Activated T-cell treated with anti-CD3 and anti-CD28 coated beads for 1 hour (primary cell): ENCODE data around the gene DLST.

Experiments used
- DNase-seq: peaks from one replicate; pipeline ENCODE4 v3.0.0-alpha.2; 2020; ENCODE audit warnings: low read depth

The DLST gene

DNA sequence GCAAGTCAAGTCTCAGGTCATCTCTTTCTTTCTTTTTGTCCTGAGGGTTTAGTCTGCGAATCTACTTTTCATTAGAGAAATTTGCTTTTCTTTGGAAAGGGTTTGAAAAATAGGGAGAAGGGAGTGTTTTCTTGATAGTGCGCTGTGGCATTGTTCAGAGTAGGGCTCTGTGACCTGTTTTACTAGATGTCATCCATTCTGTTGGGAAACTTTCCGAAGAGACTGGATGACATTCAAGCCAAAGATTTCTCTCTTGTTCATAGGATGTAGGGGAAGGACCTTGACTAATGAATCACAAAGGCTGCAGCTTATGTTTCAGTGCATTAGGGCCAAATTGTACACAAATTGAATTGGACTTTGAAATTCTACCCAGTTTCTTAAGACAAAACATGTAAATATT lies 14.7 kb downstream of the DLST start:
- DNase-seq: no peak

DNA sequence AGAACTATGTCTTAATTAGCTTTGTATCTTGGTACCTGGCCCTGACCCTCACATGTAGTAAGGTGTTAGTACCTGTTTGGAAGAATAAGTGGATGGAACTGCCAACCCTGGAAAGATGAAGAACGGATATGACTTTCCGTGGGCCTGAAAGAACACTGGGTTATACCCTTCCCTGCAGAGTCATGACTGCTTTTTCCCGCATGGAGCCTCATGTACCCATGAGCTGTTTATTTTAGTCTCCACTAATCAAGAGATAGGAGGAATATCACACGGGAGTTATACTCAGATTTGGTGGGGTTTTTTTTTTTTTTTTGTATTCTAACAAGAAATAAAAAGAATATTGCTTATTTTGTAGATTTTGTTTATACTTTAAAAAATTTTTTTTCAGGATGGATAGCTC lies 15.9 kb downstream of the DLST start:
- no peak for DNase-seq

DNA sequence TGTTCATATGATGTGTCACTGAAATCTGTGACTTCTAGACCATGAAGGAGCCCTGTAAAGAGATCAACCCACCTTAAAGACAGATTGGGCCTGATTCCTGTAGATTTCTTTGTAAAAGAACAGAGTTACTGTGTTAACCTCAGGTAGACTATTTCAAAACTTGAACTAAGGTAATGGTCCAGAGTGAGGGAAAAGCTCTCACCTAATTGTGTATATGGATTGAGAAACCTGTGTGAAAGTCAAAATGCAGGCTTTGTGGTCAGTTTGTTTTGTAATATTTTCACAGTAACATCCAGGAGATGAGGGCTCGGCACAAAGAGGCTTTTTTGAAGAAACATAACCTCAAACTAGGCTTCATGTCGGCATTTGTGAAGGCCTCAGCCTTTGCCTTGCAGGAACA lies 16.4 kb downstream of the DLST start:
- no peak for DNase-seq

DNA sequence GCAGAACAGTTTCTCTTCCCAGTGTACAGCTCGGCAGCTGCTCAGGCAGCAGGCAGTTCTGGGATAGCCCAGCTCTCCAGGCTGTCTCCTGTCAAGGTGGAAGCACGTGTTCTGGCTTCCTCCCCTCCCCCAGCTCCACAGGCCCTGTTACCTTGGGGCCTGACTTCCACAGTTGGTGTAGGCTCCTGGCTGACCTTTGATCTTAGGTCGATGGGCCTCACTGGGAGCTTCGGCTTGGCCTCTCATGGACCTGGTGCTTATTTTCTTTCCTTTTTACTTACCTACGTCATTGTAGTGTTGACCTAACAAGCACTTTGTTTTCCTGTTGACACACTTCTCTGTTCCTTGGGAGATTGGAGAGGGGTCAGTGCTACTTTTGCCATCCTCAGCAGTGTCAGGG lies 17.0 kb downstream of the DLST start:
- DNase-seq: no peak

DNA sequence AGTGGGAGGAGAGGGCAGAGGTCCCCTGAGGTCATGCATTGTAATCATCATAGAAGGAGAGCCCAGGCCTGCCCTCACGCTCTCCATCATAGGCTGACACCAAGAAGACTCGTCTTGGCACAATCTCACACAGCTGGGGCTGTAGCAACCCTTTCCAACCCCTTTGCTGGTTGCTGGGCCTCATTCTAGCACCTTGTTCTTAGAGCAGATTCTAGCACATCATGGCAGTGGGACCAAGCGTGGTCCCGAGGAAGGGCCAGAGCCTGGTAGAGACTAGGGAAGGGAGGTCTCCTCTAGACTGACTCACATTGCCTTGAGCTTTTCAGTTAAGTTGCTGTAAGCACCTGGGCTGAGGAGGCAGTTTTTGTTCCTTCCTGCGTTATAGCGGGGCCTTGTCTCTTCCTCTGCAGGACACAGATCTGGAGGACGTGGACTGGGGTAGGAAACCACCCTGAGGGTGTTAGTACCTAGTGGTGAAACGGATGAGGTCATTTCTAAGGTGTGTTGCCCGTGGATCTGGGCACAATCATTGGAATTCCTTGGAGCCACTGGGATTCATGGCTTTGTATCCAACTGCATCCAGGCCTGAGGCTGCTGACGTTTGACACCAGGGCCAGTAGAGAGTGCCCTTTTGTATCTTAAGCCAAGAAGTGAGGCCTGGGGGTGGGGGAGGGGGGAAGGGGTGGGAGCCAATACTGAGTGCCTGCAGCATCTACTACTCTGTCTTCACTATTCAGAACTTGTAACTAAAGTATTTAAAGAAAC lies 21.4 kb downstream of the DLST start:
- DNase-seq: no peak

DNA sequence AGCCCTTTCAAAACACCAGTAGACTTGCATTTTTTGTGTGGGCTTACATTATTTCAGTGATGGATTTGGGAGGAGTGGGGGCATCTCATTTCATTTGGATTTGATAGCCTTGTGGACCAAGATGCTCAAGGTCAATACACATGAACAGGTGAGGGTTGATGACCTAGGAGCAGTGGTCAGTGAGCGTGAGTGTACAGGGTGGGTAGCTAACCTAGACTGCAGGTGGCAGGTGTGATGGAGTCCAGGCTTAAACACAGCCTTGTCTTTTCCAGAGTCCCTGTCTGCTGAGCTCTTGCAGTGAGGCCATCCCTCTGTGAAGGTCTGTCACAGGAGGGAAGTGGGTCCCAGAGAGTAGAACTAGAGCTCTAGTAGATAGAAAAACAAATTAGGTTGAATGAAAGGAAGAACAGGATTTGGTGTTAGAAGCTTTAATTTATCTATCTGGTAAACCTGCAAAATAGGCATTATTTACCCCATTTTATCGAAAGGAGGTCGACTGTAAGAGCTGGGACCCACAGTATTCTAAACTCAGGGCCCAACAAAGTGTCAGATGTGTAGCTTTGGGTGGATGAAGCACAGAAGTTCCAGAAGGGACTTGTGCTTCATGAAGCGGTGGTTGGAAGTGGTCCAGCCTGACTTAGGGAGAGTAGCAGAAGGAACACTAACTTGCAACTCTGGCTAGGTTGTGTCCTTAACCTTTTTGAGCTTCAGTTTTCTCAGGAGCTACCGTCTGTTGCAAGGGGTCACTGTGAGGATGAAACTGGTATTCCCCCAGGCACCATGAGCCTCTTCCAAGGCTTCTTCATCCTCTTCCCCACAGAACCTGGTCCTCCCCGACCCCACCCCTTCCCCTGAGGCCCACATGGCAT lies 23.2 kb downstream of the DLST start:
- DNase-seq: no peak

DNA sequence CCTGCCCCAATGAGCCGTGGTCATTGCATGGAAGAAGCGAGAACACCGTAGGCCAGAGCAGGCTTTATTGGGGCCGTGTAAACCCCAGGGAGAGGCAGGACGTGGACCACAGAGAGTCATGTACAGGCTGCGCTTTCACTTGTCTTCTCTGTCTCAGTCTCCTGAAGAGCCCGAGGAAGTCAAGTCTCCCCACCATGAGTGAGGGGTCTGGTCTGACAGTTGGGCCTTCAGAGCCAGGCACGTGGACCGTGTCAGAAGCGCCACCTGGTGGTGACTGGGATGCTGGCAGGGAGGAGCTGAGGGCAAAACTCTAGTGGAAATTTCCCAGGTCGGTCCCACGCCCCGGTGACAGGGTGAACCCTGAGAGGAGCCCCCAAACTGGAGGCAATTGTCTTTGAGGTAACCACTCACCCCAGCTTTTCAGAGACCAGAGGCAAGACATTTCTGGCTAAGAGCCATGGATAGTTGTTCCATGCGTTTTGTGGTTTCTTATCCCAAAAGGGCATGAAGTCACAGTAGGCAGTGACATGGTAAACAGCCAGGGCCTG lies 24.0 kb downstream of the DLST start:
- DNase-seq: peak; percentile 82

DNA sequence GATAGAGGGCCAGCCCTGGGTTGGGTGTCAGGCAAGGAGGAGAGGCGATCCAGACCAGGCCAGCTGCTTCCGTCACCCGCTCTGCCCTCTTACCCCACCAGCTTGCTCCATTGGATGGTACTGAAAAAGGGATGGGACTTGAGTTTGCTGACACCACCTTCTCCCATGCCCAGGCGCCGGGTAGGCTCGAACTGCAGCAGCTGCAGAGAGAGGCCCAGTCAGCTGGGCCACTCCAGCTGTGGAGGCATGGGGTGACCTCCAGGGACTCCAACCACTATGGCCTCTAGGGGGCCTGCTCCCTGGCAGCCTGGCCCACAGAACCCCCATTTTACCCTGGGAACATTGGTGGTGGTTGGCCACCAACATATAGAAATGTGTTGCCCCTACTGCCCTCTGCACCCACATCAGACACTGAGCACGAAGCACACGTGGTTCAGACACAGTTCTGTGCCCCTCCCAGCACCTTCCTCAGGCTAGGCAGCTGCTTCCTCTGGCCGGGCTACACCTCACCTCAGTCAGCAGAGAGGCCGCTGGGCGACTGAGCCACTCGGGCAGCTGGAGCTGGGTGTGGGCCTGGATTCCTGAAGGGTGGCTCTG lies 25.3 kb downstream of the DLST start:
- no peak for DNase-seq

DNA sequence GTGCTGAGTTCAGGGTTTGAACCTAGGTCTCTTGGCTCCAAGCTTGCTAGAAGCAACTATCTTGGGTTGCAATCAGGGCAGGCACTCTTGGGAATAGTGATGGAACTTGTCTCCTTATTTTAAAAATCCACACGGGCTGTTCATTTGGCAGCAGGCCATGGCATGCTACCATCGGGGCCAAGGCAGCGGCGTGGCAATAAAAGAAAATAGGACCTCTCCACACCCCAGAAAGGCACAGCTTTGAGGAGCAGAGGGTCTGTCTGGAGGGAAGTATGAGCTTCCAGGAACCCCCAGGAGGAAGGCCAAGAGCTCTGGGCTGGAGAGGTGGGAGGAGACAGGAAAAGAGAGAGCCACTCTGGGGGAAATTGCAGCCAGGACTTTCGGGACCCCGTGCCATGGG lies 26.0 kb downstream of the DLST start:
- DNase-seq: no peak

DNA sequence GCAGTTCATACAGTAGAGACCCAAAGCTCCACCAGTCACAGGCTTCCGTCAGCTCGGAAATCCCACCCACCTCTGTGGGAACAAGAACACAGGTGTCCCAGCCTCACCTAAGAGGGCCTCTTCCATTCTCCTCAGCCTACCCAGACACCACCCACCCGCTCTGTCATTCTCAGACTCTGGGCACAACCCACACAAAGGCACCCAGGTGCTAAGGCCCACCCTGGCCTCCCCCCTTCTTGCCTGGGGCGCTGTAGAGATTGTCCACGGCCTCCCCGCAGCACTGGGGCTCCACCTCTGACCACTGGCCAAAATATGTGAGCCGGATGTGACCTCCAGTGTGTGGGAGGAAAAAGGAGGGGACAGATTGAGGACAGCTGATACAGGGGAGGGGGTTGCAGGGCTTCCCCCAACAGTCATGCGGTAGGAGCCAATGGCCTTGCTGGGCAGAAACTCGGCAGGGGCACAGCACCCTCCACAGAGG lies 27.2 kb downstream of the DLST start:
- DNase-seq: no peak

DNA sequence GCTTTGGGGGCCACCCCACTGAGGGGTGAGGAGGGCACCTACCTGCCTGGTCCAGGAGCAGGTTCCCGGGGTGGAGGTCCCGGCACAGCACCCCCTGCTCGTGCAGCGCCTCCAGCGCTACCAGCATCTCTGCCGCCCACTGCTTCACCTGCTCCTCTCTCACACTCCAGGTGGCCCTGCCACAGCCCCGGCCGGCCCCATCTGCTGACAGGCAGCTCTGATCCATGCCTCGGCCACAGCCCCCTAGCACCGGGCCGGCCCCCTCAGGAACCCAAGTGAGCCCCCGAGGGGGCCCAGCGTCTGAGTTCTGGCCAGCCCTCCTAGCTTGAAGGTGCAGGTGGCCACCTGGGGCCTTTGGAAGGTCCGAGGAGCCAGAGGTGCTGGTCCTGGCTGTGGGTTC lies 27.8 kb downstream of the DLST start:
- no peak for DNase-seq

DNA sequence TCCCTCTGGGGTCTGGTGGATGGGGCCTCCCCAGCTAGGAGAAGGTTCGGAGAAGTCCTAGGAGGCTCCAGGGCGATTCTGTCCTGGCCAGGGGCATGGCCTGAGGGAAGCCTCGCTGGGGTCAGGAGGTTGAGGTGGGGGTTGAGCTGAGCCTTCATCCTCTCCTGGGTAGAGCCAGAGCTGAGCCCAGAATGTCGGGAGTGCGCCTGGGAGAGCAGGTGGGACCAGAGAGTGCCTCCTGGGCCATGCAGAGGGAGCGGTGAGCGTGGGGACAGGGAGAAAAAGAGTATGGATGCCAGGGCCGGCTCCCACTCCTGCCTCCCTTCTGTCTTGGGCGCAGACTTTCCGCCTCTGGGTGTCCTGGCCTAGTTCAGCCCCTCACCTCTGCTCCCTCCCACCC lies 28.2 kb downstream of the DLST start:
- DNase-seq: no peak

DNA sequence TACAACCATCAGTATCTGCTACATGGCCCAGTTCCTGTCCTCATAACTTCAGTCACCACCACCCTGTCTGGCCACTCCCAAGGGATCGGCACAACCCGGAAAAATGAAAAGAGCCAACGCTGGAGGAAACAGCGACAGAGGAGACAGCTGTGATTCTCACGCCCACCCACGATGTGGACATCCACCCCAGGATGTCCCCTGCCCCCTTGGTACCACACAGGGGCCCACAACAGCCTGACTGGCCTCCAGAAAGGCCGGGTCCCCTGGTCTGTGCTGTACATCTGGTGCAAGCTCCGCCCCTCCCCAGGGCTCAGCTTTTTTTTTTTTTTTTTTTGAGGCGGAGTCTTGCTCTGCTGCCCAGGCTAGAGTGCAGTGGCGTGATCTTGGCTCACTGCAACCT lies 28.8 kb downstream of the DLST start:
- DNase-seq: no peak

DNA sequence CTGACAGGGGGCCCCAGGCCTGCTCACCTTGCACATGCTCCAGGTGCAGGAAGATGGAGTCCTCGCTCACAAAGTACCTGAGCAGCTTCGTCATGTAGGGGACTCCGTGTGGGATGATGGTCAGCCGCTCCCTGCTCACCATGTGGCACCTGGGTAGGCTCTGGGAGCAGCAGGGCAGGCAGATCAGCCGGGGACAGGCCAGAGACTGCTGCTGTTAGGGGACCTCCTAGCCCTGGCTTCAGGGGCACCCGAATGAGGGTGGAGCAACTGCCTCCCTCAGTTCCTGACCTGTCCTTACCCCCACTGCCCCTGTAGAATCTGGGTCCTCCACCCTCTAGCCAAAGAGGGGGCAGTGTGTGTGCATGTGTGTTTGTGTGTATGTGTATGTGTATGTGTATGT lies 29.5 kb downstream of the DLST start:
- no peak for DNase-seq

DNA sequence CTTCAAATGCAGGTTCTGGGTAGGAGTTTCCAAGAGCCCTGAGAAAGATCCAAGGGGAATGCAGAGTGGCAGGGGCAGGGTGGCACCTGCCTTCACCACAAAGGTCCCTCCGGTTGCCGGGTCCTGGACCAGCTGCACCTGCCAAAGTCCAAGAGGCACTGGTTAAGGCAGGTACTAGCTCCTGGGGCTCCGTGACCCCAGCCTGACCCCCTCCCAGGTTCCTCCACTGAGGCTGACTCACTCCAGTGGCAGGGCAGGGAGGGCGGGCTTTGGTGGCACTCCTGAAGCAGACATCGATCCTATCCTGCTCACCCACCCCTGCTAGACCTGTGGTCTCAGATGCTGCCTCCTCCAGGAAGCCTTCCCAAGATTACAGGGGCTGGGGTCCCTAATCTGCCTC lies 30.0 kb downstream of the DLST start:
- DNase-seq: no peak

DNA sequence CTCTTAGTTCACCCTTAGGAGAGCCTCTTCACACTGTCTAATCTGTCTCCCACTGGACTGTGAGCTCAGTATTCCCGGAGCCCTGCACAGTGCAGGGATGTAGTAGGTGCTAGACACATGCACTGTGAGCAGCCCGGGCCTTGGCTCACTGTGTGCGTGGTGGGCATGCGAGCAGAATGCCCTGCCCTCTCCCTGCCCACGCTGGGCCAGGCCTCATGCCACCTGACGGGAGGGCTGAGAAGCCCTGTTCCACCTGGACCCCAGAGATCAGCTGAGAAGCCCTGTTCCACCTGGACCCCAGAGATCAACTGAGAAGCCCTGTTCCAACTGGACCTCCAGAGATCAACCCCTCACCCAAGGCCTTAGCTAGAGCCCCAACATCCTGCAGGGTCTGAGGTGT lies 30.4 kb downstream of the DLST start:
- no peak for DNase-seq

DNA sequence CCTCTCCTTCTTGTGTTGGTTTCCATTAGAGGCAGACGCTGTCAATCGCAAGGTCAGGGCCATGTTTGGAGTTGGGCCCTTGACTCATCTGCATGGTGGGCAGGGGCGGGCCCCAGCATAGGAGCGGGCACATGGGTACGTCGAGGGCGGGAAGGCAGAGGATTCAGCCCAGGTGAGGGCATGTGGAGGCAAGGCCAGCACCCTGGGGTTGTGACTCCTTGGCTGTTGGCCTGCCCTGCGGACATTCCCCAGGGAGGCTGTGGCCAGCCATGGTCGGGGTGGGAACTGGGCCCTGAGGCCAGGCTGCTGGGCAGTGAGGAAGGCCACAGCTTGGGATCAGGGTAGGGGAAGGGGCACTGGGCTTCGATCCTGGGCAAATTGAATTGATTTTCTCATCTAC lies 31.1 kb downstream of the DLST start:
- DNase-seq: no peak

DNA sequence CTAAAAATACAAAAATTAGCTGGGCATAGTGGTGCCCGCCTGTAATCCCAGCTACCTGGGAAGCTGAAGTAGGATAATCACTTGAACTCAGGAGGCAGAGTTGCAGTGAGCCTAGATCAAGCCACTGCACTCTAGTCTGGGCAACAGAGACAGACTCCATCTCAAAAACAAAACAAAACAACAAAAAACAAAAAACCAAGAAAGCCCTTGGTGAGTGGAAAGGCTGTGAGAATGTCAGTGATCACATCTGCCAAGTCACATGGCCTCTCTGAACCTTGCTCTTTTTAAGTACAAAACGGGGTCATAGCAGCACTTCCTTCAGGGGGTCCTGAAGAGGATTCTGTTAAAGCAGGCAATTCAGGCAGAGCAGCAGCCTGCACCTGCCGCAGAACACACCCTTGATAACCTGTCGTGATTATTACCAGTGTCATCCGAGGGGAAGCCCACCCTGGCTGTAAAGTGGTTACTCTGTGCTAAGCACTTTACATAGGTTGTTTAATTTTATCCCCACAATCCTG lies 31.7 kb downstream of the DLST start:
- DNase-seq: no peak

DNA sequence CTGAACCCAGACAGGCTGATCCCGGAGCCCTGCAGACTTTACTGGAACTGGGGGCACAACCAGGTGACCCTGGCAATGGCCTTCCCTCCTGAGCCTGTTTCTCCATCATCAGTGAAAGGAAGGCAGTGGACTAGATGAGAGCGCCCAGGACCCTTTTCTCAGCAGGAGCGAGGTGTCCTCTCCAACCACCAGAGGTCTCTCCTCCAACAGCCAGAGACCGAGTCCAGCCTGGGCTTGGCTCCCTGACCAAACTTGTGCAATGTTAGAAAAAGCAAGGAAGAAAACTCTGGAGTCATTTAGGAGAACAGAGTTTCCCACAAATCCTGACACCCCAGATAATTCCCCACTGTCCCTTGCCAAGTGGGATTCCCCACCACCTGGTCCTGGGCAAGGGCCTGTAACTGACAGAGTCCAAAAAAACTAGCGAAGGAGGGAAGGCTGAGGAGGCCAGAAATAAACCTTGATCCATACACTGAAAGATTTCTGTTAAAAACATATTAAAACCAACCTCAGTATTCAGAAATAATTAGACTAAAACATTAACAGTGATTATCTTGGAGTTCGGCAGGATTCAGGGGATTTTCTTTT lies 32.4 kb downstream of the DLST start:
- no peak for DNase-seq

DNA sequence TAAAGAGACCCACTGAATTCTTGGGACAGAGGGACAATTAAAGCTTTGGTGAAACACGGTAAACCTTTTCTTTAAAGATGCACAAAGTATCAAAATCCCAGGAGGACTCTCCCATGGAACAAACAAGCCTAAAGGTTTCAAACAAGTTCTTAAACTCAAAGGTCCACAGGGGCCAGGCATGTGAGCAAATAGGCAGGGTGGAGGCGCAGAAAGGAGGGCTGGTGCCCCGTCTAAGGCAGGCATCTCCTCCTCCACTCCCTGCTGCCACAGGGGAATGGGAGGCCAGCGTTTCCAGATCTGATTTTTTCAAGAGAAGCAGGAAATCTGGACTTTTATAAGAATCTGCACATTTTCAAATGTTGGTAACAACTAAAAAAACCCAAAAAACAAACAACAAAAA lies 33.7 kb downstream of the DLST start:
- DNase-seq: no peak

DNA sequence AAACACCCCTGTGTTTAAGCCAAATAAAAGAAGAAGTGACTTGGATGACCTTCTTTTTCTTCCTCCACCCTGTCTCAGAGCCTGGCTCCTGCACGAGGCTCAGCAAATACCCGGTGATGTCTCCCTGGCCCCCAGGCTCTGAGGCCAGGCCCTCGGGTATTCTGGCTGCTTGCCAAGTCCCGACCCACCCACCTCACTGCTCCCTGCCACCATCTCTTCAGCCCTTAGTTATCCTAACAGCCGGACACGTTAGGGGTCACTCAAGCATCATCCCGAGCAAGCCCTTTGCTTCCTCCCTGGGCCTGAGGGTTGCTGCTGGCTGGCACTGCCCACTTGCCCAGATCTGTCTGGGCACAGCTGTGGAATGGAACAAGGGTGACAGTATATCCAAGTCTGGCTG lies 34.1 kb downstream of the DLST start:
- no peak for DNase-seq

DNA sequence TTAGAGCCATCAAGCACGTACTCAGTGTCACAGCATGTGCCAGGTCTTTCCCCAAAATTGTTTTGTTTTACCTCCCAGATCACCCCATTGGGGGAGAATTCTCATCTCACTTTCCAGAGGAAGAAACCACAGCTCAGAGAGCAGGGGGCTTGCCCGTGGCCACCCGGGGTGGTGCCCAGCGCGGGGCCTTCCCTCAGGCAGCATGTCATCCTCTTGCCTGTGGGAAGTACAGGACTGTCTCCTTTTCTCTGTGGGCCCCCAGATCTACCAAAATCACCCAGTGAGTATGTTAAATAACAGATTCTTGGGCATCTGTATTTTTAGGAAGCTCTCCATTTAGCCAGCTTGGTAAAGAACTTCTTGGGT lies 35.4 kb downstream of the DLST start:
- DNase-seq: no peak
